Spleen (tissue), 11 donors: ENCODE measurements around the gene BDNF. TPM values are rescaled to one million over a fixed set of nuclear protein-coding genes. Genes with fewer than 3 reads are reported as not detected.

Source experiments
- DNase-seq: peaks from one replicate; pipeline ENCODE4 v3.0.0-alpha.2; 2020
- H3K27ac ChIP-seq, 8 donors: fragments of 200-600 bp; sonication (generic) in 7 of 8; 1 replicate in 4 of 8; 2 replicates in 4 of 8; pipeline versions ENCODE4 v1.5.0 to v1.8.0; 2016 to 2021; ENCODE audit warnings: inconsistent platforms in 4 of 8, mild to moderate bottlenecking in 4 of 8, moderate library complexity in 1 of 8
- H3K27me3 ChIP-seq, 7 donors: fragments of 200-600 bp; sonication (generic) in 6 of 7; replicated peaks in 1 of 7; 1 replicate in 4 of 7; 2 replicates in 3 of 7; pipeline versions ENCODE4 v1.5.0 to v1.8.0; 2016 to 2021; ENCODE audit warnings: inconsistent platforms in 3 of 7, mild to moderate bottlenecking in 1 of 7
- H3K36me3 ChIP-seq, 6 donors: fragments of 200-600 bp; sonication (generic) in 5 of 6; 1 replicate in 4 of 6; 2 replicates in 2 of 6; pipeline versions ENCODE4 v1.5.0 to v1.8.0; 2016 to 2021; ENCODE audit warnings: inconsistent platforms in 2 of 6
- H3K4me1 ChIP-seq, 6 donors: fragments of 200-600 bp; sonication (generic) in 5 of 6; 1 replicate in 3 of 6; 2 replicates in 3 of 6; pipeline versions ENCODE4 v1.5.0 to v1.8.0; 2016 to 2021; ENCODE audit warnings: inconsistent platforms in 3 of 6
- H3K4me3 ChIP-seq, 8 donors: fragments of 200-600 bp; sonication (generic) in 7 of 8; 1 replicate in 4 of 8; 2 replicates in 4 of 8; pipeline versions ENCODE4 v1.5.0 to v1.8.0; 2016 to 2021; ENCODE audit warnings: inconsistent platforms in 4 of 8, mild to moderate bottlenecking in 4 of 8, moderate library complexity in 2 of 8
- H3K9me3 ChIP-seq, 8 donors: fragments of 200-600 bp; sonication (generic) in 7 of 8; 1 replicate in 4 of 8; 2 replicates in 4 of 8; pipeline versions ENCODE4 v1.5.0 to v1.8.0; 2016 to 2021; ENCODE audit warnings: inconsistent platforms in 4 of 8
- CTCF ChIP-seq, 11 experiments: fragments of 200-600 bp in 7 of 11; fragments of 450-650 bp in 4 of 11; sonication (generic) in 4 of 11; IDR thresholded peaks in 8 of 11; conservative IDR thresholded peaks in 3 of 11; 1 replicate in 7 of 11; 2 replicates in 4 of 11; pipeline versions ENCODE4 v1.4.0 to v1.8.0; 2016 to 2021; ENCODE audit warnings: antibody characterized with exemption in 11 of 11, inconsistent platforms in 4 of 11, mild to moderate bottlenecking in 1 of 11
- POLR2A ChIP-seq, 3 donors: fragments of 450-650 bp; IDR thresholded peaks; one replicate each; pipeline ENCODE4 v1.5.1; 2017; ENCODE audit warnings: antibody characterized with exemption in 3 of 3, mild to moderate bottlenecking in 1 of 3
- POLR2AphosphoS5 ChIP-seq, 3 donors: sonication (generic); formaldehyde crosslinking; IDR thresholded peaks; one replicate each; pipeline ENCODE4 v1.5.1; 2017; ENCODE audit warnings: antibody characterized with exemption in 3 of 3
- WGBS, 5 donors: extraction: QIAGEN DNeasy Blood & Tissue Kit in 3 of 5; methylation state at CpG; one replicate each; pipeline versions ENCODE4 v1.1.5 to v1.1.7; 2013 to 2018; 5-methylcytosine and 5-hydroxymethylcytosine counted together
- intact Hi-C: fragments of 100-400 bp; cut with DNase I; formaldehyde crosslinking; loops from one replicate; pipeline ENCODE4 v1.15.0; 2023; ENCODE audit warnings: low total_unique reads
- polyA plus RNA-seq, 3 donors: library from polyadenylated mRNA; stranded (reverse); fragments of 200-250 nt; gene quantifications; one replicate each; pipeline ENCODE4 v1.2.1, GENCODE V29; 2013
- total RNA-seq, 7 donors: library from RNA; depleted of rRNA in 3 of 7; stranded (reverse); fragments of >200 nt in 3 of 7; fragmentation: NEBNext Ultra II Directional in 4 of 7; extraction: Animal tissue kit (Norgen Biotek cat#: 25700) in 4 of 7; gene quantifications; one replicate each; pipeline versions ENCODE4 v1.1.0 to v1.2.1, GENCODE V29; 2016 to 2021
- donor health status: healthy with polysubstance abuse.
- donor health status: DM: no; HTN: no; CAD: no; lungs with moderate emphysema.
- donor health status: DM: no; HTN: no; CAD: no.
- donor health status: Bipolar disorder and iron deficiency.
- donor health status: healthy.
- donor health status: DM: no; HTN: no; CAD: no.
- donor health status: DM: yes; HTN: yes; CAD: no.

The BDNF gene
- total and polyA plus RNA-seq, 10 donors, result 0.02 to 0.29 (median 0.08) TPM; not detected in 2

GRCh38 chr11:27701355-27702105 lies 1.3 kb upstream of the BDNF start:
- no peak overlapping the region for H3K27ac ChIP-seq
- 1 to 4% (median 2%) methylated on average over 30 of the region's 30 CpGs for WGBS, 5 donors
- H3K4me1 ChIP-seq, result peaks cover 18 to 38% (median 32%) of the 10 kb centered on the region in 6 donors
- intact Hi-C loops, result no loop called here
- no peaks in the 10 kb centered on the region for H3K36me3 ChIP-seq
- no peak for DNase-seq
- H3K9me3 ChIP-seq, result no peaks in the 10 kb centered on the region
- H3K27me3 ChIP-seq, result peaks cover 0 to 84% (median 57%) of the 10 kb centered on the region in 7 donors
- peak overlapping the region in 6 of 8 donors; percentile 43 to 70 (median 48) for H3K4me3 ChIP-seq
- TF ChIP-seq POLR2A (IDR thresholded peaks at IDR 0.05) (no peak), POLR2AphosphoS5 (IDR thresholded peaks at IDR 0.05) (no peak), CTCF (IDR thresholded peaks at IDR 0.05 in 8 of 11, conservative IDR thresholded peaks at IDR 0.05 in 3 of 11) (no peak)

- TF ChIP-seq POLR2AphosphoS5 (IDR thresholded peaks at IDR 0.05) (no peak), POLR2A (IDR thresholded peaks at IDR 0.05) (no peak), CTCF (IDR thresholded peaks at IDR 0.05 in 8 of 11, conservative IDR thresholded peaks at IDR 0.05 in 3 of 11) (no peak)
- 0 to 2% (median 2%) methylated on average over 10 to 28 of the region's 28 CpGs for WGBS, 5 donors
- no peak for DNase-seq
- Histone ChIP-seq H3K36me3 (no peaks in the 10 kb centered on the region), H3K4me3 (peak overlapping the region; percentile 34 to 70 (median 46)), H3K4me1 (peaks cover 18 to 38% (median 32%) of the 10 kb centered on the region in 6 donors), H3K27me3 (peaks cover 0 to 91% (median 60%) of the 10 kb centered on the region in 7 donors), H3K27ac (no peak overlapping the region), H3K9me3 (no peaks in the 10 kb centered on the region)
- intact Hi-C loops, result loop anchor here (10.0 kb wide), 1 partner anchor 1635 kb away; no protein-coding TSS in a partner anchor
Measured at GRCh38 chr11:27699926-27700350, 317 bp downstream of the BDNF start.

GRCh38 chr11:27699242-27699925 lies 871 bp downstream of the BDNF start:
- TF ChIP-seq CTCF (IDR thresholded peaks at IDR 0.05 in 8 of 11, conservative IDR thresholded peaks at IDR 0.05 in 3 of 11) (peak in 2 of 11 experiments; percentile 12 to 20), POLR2AphosphoS5 (IDR thresholded peaks at IDR 0.05) (no peak)
- H3K9me3 ChIP-seq, result no peaks in the 10 kb centered on the region
- DNase-seq, result no peak
- H3K4me1 ChIP-seq, result peaks cover 18 to 38% (median 32%) of the 10 kb centered on the region in 6 donors
- WGBS, 5 donors, result 2 to 3% (median 2%) methylated on average over 25 to 30 of the region's 30 CpGs
- peaks cover 0 to 94% (median 60%) of the 10 kb centered on the region in 7 donors for H3K27me3 ChIP-seq
- no peak overlapping the region for H3K27ac ChIP-seq
- peak overlapping the region; percentile 13 to 70 (median 46) for H3K4me3 ChIP-seq
- H3K36me3 ChIP-seq, result no peaks in the 10 kb centered on the region
- intact Hi-C loops, result loop anchor here (10.0 kb wide), 1 partner anchor 1635 kb away; no protein-coding TSS in a partner anchor

GRCh38 chr11:27698872-27699241 lies 1.4 kb downstream of the BDNF start:
- Histone ChIP-seq H3K27me3 (peaks cover 0 to 92% (median 60%) of the 10 kb centered on the region in 7 donors), H3K4me1 (peaks cover 18 to 38% (median 32%) of the 10 kb centered on the region in 6 donors), H3K9me3 (no peaks in the 10 kb centered on the region), H3K27ac (no peak overlapping the region), H3K4me3 (peak overlapping the region in 6 of 8 donors; percentile 43 to 70 (median 48)), H3K36me3 (no peaks in the 10 kb centered on the region)
- TF ChIP-seq POLR2A (IDR thresholded peaks at IDR 0.05) (no peak), POLR2AphosphoS5 (IDR thresholded peaks at IDR 0.05) (no peak), CTCF (IDR thresholded peaks at IDR 0.05 in 8 of 11, conservative IDR thresholded peaks at IDR 0.05 in 3 of 11) (peak in 10 of 11 experiments; percentile 10 to 83 (median 68))
- 2 to 4% (median 2%) methylated on average over 18 of the region's 18 CpGs for WGBS, 5 donors
- intact Hi-C loops, result loop anchor here (10.0 kb wide), 1 partner anchor 1636 kb away; no protein-coding TSS in a partner anchor
- DNase-seq, result peak; percentile 84
